Activated naive CD4-positive, alpha-beta T cell treated with anti-CD3 and anti-CD28 coated beads, Interleukin-2, amount 50 U/mL, for 16 hours (primary cell): Measurements from ENCODE around the gene CLEC18C.
"Not testable (repeated sequence)": the region's sequence is repeated elsewhere in the genome, so short reads cannot be mapped to it uniquely, and the experiment has no call there.

ENCODE experiments used
- DNase-seq: peaks from one replicate; pipeline ENCODE4 v3.0.0-alpha.2; 2020

The CLEC18C gene

DNA sequence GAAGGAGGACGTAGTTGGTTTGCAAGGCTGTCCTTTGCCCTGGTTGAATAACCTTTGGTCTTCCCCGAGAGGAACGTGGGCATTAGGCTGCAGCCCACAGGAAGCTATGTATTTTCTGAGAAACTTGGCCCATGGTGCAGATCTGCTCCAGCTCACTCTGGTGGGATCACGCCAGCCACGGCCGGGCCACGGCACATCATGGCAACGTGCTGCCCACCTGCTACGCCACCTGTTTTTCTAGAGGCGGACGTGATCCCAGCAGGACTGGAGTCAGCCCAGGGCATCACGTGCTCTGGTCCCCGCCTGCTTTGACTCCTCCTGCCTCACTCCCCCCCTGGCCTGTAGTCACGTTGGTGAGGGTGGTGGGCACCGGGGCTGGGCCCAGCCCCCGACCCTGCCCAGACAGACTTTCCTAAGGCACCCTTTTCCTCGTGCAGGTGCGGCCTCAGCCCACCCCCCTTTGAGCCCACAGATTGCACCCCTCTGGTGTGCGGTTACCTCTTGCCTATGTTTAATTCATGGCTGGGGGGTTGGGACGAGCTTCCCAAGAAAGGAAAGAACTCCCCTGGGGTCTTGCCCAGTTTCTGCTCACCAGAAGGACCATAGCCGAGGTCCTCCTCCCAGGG lies at the start of gene CLEC18C:
CLEC18C (plus strand) TSS at position 576 of the 626 bp plus-strand sequence. CDS start 492 bp downstream, outside the sequence.
- not testable (repeated sequence) for DNase-seq

DNA sequence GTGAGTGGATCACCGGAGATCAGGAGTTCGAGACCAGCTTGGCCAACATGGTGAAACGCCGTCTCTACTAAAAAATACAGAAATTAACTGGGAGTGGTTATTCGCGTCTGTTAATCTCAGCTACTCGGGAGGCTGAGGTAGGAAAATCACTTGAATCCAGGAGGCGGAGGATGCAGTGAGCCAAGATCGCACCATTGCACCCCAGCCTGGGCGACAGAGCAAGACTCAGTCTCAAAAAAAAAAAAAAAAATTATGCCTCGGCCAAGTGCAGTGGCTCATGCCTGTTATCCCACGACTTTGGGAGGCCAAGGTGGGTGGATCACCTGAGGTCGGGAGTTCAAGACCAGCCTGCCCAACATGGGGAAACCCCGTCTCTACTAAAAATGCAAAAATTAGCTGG lies 49.8 kb upstream of the CLEC18C start:
- DNase-seq: not testable (repeated sequence)

DNA sequence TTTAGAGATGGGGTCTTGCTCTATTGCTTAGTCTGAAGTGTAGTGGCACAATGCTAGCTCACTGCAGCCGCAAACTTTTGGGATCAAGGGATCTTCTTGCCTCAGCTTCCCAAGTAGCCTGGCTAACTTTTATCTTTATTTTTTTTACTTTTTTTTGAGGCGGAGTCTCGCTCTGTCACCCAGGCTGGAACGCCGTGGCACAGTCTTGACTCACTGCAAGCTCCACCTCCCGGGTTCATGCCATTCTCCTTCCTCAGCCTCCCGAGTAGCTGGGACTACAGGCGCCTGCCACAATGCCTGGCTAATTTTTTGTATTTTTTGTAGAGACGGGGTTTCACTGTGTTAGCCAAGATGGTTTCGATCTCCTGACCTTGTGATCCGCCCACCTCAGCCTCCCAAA lies 47.4 kb upstream of the CLEC18C start:
- DNase-seq: not testable (repeated sequence)

DNA sequence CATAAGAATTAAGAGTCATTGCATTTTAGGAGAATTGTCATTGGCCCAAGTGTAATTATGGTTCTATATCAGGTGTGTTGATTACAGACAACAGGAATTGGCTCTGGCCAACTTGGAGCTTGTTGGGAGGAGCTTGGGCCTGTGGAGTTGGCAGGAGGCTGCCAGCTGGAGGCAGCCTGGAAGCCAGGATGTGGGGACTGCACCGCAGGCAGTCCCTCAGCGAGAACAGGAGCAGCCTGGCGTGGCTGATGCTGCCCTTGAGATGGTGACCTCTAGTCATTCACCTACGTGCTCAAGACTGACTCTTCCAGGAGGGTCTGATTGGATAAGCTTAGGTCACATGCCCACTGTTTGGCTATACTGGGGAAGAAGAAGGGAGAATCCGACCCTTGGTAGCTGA lies 45.9 kb upstream of the CLEC18C start:
- not testable (repeated sequence) for DNase-seq

DNA sequence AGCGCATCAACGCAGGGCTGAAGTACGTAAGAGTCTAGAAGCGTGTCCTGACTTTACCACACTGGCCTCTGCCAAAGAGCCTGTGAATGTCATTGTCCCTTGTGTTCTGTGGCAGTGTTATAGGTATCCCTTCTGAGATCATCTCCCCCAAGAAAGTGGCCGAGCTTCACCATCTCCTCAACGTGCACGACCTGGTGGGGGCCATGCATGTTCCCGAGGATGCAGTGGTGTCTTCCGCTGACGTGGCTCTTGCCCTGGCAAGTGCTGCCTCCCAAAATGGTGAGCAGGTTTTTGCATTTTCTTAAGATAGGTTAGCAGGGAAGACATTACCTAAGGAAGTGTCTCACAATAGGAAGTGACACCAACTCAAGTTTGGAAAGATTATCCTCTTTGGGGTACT lies 44.7 kb upstream of the CLEC18C start:
- DNase-seq: not testable (repeated sequence)

DNA sequence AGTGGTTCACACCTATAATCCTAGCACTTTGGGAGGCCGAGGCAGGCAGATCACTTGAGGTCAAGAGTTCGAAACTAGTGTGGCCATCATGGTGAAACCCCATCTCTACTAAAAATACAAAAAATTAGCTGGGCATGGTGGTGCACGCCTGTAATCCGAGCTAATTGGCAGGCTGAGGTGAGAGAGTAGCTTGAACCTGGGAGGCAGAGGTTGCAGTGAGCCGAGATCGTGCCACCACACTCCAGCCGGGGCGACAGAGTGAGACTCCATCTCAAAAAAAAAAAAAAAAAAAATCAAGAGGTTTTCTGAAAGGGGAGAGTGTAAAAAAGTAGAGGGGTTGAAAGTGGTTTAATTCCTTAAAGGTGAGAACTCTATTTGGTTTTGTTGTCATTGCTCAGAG lies 37.8 kb upstream of the CLEC18C start:
- DNase-seq: not testable (repeated sequence)

DNA sequence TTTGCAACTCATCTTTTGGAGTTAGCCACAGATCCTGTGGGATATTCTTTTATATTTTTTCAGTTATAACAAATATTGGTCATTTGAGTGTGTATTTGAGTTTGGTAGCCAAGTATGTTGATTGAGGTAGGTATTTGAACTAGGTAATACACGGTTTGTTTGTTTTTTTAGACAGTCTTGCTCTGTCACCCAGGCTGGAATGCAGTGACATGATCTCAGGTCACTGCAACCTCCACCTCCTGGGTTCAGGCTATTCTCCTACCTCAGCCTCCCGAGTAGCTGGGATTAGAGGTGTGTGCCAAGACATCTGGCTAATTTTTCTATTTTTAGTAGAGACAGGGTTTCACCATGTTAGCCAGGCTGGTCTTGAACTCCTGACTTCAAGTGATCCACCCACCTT lies 37.0 kb upstream of the CLEC18C start:
- not testable (repeated sequence) for DNase-seq

DNA sequence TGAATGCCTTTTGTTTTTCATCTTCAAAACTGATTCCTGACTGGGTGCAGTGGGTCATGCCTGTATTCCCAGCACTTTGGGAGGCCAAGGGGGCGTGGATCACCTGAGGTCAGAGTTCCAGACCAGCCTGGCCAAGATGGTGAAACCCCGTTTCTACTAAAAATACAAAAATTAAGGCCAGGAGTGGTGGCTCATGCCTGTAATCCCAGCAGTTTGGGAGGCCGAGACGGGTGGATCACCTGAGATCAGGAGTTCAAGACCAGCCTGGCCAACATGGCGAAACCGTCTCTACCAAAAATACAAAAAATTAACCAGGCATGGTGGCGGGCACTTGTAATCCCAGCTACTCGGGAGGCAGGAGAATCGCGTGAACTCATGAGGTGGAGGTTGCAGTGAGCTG lies 30.8 kb upstream of the CLEC18C start:
- not testable (repeated sequence) for DNase-seq

DNA sequence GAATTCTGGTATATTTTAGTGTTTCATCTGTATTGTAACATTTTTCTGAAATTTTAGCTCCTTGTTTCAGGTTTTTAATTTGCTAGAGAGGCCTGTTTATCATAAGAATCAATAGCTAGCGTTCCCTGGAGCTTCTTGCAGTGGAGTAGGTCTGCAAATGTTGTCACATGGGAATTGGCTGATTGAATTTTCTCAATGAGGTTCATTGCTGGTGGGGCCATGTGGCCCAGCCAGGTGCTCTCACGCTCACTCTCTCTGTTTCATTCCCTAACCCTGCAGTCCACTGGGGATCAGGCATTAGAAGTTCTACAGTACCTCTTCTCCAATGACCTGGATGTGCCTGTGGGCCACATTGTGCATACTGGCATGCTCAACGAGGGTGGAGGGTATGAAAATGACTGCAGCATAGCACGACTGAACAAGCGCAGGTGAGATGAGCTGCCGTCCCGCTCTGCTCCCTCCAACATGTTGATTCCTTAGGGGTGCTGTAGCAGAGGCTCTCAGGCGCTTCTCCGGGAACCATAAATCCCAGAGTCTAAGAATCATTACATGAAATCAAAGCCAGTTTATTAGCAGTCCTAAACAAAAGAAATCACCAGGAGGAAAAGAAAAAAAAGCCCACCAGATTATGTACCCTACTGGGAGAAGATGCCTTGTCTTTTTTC lies 30.2 kb upstream of the CLEC18C start:
- DNase-seq: not testable (repeated sequence)

DNA sequence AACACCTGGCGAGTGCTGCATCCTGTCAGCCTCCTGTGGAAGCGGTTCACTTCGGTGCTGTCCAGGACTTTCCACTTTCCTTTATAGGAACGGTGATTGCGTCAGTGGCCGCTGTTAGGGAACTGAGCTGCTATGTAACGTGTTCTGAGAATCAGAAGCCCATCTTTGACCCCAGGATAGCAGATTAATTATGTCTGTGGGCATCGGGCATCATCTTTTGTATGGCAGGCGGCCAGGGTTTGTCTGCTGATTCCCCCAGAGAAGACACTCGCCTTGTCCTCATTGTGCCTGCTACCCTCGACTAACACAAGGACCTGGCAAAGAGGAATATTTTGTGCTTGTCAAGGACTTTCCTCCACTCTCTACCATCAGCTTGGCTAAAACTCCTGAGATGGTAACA lies 25.7 kb upstream of the CLEC18C start:
- not testable (repeated sequence) for DNase-seq

DNA sequence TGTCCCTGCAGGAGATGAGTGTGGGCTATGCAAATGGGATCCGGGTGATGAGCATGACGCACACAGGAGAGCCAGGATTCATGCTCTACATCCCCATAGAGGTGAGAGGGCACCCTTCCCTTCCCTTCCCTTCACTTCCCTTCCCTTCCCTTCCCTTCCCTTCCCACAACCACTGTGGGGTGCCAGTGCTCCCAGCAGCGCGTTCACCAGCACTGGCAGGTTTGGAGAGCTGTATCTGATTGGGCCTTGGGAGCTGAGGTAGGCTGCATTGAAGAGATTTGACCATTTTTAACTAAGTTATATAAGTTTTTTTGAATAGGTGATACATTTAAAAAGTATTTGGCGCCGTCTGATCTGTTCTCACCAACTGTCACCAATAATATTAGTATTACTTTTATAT lies 25.1 kb upstream of the CLEC18C start:
- DNase-seq: not testable (repeated sequence)

DNA sequence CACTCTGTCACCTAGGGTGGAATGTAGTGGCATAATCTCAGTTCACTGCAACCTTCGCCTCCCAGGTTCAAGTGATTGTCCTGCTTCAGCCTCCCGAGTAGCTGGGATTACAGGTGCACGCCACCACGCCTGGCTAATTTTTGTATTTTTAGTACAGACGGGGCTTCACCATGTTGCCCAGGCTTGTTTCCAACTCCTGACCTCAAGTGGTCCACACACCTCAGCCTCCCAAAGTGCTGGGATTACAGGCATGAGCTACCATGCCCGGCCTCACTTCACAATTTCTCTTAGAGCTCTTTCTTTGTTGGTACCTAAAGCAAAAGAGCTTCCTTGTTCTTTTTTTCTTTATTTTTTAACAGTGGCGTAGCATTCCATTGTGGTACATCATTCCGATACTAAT lies 24.3 kb upstream of the CLEC18C start:
- not testable (repeated sequence) for DNase-seq

DNA sequence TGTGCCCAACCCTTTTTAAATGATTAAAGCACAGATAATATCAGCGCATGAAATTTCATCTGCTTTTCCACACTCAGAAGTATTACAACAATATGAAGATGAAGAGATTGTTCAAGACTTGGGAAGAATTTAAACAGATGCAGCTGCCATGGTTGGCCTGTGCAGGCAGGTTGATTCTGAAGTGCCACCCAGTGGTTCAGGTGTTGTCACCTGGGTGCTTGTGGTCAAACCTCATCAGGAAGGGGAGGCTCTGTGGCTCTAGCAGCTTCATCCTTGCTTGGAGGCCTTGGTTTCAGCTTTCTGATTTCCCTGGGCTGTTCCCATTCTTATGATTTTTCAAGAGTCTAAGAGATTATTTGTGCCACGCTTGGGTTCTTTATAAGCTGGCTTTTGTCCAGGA lies 22.2 kb upstream of the CLEC18C start:
- DNase-seq: no peak

DNA sequence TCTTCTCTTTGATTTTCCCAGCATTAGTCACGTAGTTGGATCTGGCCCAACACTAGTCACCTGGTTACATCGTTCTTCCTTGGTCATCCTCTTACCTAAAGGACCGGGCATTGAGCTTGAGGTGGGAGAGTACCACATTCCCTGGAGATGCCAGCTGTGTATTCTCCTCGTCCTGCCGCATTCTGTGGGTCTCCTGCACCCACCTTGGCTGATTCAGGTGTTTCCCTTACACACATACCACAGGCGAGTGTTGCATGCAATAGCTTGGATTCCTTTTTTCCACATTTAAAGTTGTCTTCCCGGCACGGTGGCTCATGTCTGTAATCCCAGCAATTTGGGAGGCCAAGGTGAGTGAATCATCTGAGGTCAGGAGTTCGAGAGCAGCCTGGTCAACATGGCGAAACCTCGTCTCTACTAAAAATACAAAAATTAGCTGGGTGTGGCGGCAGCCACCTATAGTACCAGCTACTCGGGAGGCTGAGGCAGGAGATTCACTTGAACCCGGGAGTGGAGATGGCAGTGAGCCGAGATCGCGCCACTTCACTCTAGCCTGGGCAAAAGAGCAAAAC lies 21.6 kb upstream of the CLEC18C start:
- DNase-seq: no peak

DNA sequence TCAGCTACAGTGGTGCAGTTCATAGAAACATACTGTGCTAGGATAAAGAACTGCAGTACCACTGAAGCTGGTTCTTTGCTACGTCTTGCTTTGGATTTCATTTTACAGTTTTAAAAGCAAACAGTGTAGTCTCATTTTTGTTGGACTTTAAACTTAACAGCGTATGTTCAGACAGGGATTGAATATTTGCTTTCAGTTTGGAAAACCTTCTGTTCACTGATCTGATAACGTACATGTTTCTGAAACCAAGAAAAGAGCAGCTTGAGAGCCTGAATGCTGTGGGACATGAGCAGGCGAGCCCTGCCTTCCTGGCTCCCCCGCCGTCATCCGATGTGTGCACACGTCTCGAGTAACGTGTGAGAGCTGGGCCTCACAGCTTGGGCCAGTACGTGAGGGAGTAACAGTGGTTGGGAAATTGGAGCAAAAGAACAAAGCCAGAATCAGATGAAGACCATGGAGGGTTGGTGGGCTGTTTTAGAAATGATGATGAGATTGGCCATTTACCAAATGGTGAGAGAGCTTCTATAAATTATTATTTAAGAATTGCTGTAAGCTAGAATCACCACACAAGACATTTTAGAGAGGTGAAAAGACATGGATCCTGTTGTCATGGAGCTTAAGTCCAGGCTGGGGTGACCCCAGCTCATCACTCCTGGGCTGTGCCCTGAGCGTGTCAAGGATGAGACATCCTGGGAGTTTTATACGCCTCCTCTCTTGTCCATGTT lies 20.8 kb upstream of the CLEC18C start:
- DNase-seq: no peak

DNA sequence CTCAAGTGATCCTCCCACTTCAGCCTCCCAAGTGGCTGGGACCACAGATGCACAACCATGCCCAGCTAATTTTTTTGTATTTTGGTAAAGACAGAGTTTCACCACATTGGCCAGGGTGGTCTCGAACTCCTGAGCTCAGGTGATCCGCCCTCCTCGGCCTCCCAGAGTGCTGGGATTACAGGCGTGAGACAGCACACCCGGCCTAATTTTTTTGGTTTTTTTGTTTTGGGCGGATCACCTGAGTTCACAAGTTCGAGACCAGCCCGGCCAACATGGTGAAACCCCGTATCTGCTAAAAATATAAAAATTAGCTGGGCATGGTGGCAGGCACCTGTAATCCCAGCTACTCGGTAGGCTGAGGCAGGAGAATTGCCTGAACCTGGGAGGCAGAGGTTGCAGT lies 18.9 kb upstream of the CLEC18C start:
- not testable (repeated sequence) for DNase-seq

DNA sequence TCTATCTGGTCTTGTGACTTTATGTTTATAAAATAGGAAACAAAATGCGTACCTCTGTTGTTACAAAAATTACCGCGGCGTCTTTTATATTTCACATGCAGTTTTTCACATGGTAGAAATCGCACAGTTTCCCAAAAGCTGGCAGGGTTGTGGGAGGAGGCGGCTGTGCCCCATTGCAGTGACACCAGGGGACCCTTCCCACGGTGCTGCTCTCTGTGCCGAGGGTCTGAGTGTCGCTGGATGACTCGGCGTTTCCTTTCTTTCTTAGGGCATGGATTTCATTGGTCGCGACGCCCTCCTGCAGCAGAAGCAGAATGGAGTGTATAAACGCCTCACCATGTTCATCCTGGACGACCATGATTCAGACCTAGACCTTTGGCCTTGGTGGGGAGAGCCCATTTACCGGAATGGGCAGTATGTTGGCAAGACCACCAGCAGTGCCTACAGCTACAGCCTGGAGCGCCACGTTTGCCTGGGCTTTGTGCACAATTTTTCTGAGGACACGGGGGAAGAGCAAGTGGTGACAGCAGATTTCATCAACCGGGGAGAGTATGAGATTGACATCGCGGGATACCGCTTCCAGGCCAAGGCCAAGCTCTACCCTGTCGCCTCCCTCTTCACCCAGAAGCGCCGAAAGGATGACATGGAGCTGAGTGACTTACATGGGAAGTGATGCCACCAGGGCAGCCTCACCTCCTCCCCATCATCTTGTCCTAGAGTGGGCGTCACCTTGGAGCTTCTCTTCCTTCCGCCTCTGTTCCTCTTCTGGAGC lies 17.2 kb upstream of the CLEC18C start:
- no peak for DNase-seq

DNA sequence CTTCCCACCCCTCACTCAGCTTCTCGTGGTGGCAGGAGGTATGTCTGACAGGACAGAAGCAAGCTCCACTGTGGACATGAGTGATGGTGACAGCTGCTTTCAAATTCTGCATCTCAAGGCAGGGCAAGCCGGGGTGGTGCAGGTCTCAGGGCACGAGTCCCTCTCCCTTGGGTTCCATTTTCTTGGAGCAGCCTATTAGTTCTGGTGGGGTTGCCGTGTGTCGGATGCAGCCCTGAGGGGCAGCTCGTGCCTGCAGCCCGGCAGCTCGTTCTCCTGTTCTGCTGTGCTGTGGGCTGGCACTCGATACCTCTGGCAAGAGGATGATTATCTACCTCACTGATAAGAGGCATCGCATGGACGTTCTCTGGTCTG lies 16.5 kb upstream of the CLEC18C start:
- no peak for DNase-seq

DNA sequence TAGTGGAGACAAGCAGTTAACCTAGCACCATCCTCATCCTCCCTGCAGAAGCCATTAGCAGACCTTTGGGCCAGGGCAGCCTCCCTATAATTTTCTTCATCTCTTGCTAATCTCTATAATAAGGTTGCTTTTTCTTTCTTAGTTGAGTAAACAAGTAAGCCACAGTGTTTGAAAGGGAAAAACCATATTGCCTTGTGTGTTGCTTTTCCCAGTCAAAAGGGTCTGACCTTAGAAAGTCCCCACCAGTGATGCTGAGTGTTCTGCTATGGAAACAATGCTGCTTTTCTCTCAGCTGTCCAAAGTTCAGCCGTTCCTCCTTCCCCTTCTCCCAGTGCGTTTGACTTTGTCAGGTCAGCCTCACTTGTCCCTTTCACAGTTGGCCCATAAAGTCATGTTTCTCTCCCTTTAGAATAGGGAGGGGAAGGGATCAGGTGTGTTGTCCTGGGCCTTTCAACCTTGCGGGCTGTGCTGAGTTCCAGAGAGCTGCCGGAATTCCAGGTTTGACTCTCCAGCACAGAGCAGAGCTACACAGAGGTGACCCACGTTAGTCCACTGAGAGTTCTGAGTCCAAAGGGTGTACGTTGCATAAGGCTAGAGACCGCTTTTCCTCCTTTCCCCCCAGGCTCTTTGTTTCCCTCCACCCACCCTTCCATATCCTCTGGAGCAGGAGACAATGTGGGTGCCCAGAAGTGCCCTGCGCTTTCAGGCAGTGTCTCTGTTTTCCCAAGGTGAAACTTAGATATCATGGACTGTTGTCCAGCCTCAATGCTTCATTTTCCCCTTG lies 15.9 kb upstream of the CLEC18C start:
- DNase-seq: no peak

DNA sequence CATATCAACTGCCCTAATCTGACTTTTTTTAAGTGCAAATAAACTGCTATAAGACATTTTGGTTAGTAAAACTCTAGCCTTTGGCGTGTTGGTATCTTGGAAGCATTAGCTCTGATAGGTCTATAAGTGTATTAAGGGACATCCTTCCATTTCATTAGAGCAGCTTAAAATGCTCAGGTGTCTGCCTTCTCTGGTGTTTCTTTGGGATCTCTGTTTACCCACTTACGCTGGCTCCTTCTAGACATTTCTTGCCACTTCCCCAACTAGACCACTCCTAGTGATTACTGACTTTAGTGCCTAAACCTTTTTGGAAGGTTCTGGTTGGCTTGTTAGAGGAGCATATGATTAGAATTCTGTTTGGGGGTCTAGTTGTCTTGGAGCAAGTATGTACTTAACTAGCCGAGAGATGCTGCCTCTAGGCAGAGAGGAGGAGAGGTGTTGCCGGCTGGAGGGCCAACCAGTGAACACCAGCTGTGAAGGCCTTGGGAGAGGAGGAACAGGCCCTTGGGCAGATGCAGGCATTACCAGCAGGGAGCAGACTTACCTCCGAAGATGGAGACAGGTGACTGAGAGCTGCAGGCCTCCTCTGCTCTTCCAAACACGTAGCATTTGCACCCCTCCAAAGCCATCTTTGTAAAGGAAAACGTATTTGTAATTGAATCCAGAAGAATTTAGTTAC lies 15.2 kb upstream of the CLEC18C start:
- DNase-seq: no peak
